ENCODE results near the gene CIC. TPM values are rescaled to one million over a fixed set of nuclear protein-coding genes. Genes with fewer than 3 reads are reported as not detected.

Gene CIC
- total and polyA plus RNA-seq, 3 donors from 2014 or later: 95.6 to 181 (median 163) TPM

DNA sequence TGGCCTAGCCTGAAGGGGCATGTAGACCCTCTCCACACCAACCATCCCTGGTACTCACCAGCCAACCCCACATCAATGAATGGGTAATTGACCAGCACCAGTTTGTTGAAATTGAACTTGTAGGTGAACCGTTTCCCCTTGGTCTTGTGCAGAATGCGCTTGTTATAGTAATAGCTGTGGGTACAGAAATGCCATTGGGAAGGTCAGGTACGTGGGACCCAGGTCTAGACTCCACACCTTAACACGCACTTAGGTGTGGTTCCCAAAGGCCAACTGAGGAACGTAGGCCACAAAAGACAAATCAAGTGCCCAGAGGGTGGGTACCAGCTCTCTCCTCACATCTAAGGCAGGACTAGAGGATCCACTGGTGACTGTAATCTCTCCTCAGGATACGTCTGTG is 19.3 kb upstream of the CIC start:
- no peak for DNase-seq
- 65 to 68% methylated on average over 6 of the region's 6 CpGs for WGBS, 2 donors
- intact Hi-C loops (cut with DNase I; ENCODE audit: low total_unique reads): loop anchor here (5.0 kb wide), 1 partner anchor 43 kb away; no protein-coding TSS in a partner anchor
- Histone ChIP-seq H3K36me3 (ENCODE audit: low read depth, missing control alignments) (no peaks in the 10 kb centered on the region), H3K4me1 (peaks cover 68% of the 10 kb centered on the region), H3K27ac (peak overlapping the region; percentile 98 to 99), H3K9me3 (no peaks in the 10 kb centered on the region), H3K4me3 (no peak overlapping the region), H3K27me3 (no peaks in the 10 kb centered on the region)
- TF ChIP-seq CTCF (IDR thresholded peaks at IDR 0.05): no peak
- no peak for TF ChIP-seq POLR2A (IDR thresholded peaks at IDR 0.05)

DNA sequence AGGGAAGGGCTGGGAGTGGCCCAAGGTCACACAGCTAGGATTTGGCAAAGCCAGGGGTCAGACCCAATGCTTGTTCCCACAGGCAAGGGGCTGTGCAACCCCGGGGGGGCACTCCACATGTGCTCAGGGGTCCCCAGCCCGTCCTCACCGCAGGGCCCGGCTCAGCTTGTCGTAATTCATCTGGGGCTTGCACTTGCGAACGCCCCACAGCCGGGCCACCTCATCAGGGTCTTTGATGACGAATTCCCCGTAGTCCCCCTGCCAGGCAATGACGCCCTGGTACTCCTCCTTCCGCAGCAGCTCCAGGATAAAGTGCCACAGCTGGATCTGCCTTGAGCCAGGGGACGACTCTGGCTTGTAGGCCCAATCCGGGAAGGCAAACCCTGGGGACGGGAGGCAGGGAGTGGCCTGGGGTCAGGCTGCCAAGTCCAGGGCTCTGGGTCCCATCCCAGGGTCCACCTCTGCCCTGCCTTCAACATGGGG is 18.8 kb upstream of the CIC start:
- Histone ChIP-seq H3K4me1 (peaks cover 64% of the 10 kb centered on the region), H3K36me3 (ENCODE audit: low read depth, missing control alignments) (no peaks in the 10 kb centered on the region), H3K27me3 (no peaks in the 10 kb centered on the region), H3K4me3 (no peak overlapping the region), H3K27ac (peak overlapping the region; percentile 98 to 99), H3K9me3 (no peaks in the 10 kb centered on the region)
- intact Hi-C loops (cut with DNase I; ENCODE audit: low total_unique reads): no loop called here
- TF ChIP-seq POLR2A (IDR thresholded peaks at IDR 0.05) (no peak), CTCF (IDR thresholded peaks at IDR 0.05) (no peak)
- 43% methylated on average over 15 of the region's 15 CpGs; no CpG with 5 or more reads in 1 of the 2 donors for WGBS, 2 donors
- DNase-seq: no peak

- H3K36me3 ChIP-seq (ENCODE audit: low read depth, missing control alignments): no peaks in the 10 kb centered on the region
- DNase-seq: no peak
- intact Hi-C loops (cut with DNase I; ENCODE audit: low total_unique reads): no loop called here
- no peak overlapping the region for H3K4me3 ChIP-seq
- TF ChIP-seq POLR2A (IDR thresholded peaks at IDR 0.05) (no peak), CTCF (IDR thresholded peaks at IDR 0.05) (no peak)
- WGBS, 2 donors: 39 to 61% methylated on average over 19 of the region's 19 CpGs
- H3K27me3 ChIP-seq: no peaks in the 10 kb centered on the region
- peak overlapping the region; percentile 98 to 99 for H3K27ac ChIP-seq
- no peaks in the 10 kb centered on the region for H3K9me3 ChIP-seq
- H3K4me1 ChIP-seq: peaks cover 64% of the 10 kb centered on the region
Measured at GRCh38 chr19:42250666-42251531, 18.2 kb upstream of the CIC start.

DNA sequence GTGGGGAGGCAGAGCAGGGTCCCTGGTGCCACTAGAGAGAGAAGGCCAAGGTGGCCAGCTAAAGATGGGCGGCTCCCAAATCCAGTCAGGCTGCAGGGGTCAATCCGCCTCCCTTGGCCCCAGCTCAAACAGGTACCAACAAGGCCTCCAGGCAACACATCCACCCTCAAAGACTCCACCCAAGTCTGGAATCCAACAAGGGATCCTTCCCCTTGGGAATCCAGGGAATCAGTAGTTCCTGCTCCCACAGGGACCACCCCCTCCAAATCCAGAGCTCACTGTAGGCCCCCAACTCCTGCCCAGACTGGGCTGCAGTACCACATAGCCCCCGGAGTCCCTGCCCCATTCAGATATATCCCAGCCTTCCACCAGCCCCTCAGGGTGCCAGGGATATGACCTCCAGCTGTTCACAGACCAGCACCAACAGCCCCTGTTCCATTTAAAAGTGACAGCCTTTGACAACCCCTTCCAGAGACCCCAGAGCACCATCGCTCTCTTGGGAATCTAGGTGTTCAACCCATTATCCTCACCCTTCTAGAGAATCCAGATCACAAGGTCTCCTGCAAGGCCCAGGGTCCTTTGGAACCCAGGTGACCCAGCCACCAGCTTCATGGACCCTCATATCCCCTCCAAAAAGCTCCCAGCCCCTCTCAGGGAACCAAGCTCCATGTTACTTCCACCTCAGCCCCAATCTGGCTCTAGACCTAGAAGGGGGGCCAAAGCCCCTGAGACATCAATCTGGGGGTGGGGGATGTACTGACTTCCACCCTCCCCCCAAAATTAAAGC is 17.3 kb upstream of the CIC start:
- H3K36me3 ChIP-seq (ENCODE audit: low read depth, missing control alignments): no peaks in the 10 kb centered on the region
- H3K27me3 ChIP-seq: no peaks in the 10 kb centered on the region
- WGBS, 2 donors: 60 to 68% methylated on average over 4 of the region's 4 CpGs
- no peak for DNase-seq
- no peak for TF ChIP-seq CTCF (IDR thresholded peaks at IDR 0.05)
- no peak for TF ChIP-seq POLR2A (IDR thresholded peaks at IDR 0.05)
- peak overlapping the region; percentile 98 to 99 for H3K27ac ChIP-seq
- intact Hi-C loops (cut with DNase I; ENCODE audit: low total_unique reads): no loop called here
- H3K4me1 ChIP-seq: peaks cover 61% of the 10 kb centered on the region
- H3K9me3 ChIP-seq: no peaks in the 10 kb centered on the region
- H3K4me3 ChIP-seq: peak overlapping the region; percentile 99 to 100
